GM19043 (cell line): ENCODE results near the gene ZBTB18.

Experiments used
- ATAC-seq: cut with Tn5 transposase; IDR thresholded peaks from one replicate; pipeline ENCODE4 v1.9.1; 2021; ENCODE audit warnings: low read depth; ENCODE audit not compliant: unreplicated experiment

The ZBTB18 gene

GRCh38 chr1:244087021-244087560 is 36.0 kb downstream of the ZBTB18 start:
- ATAC-seq: no peak

GRCh38 chr1:244087611-244088010 is 36.5 kb downstream of the ZBTB18 start:
- no peak for ATAC-seq

- ATAC-seq: no peak
Measured at GRCh38 chr1:244088161-244088560, 37.1 kb downstream of the ZBTB18 start.

GRCh38 chr1:244089561-244089960 is 38.5 kb downstream of the ZBTB18 start:
- ATAC-seq: no peak

GRCh38 chr1:244090645-244091044 is 39.6 kb downstream of the ZBTB18 start:
- no peak for ATAC-seq

GRCh38 chr1:244092293-244092963 is 41.3 kb downstream of the ZBTB18 start:
- ATAC-seq: no peak

GRCh38 chr1:244092964-244093638 is 42.0 kb downstream of the ZBTB18 start:
- no peak for ATAC-seq

GRCh38 chr1:244094880-244095528 is 43.9 kb downstream of the ZBTB18 start:
- no peak for ATAC-seq

GRCh38 chr1:244095529-244095911 is 44.4 kb downstream of the ZBTB18 start:
- no peak for ATAC-seq

- no peak for ATAC-seq
Measured at GRCh38 chr1:244096066-244096610, 45.1 kb downstream of the ZBTB18 start.

- ATAC-seq: no peak
Measured at GRCh38 chr1:244096691-244097090, 45.6 kb downstream of the ZBTB18 start.

GRCh38 chr1:244097523-244098405 is 46.7 kb downstream of the ZBTB18 start:
- ATAC-seq: no peak

- no peak for ATAC-seq
Measured at GRCh38 chr1:244099258-244099930, 48.3 kb downstream of the ZBTB18 start.

- no peak for ATAC-seq
Measured at GRCh38 chr1:244100276-244100675, 49.2 kb downstream of the ZBTB18 start.

- ATAC-seq: no peak
Measured at GRCh38 chr1:244100704-244101453, 49.8 kb downstream of the ZBTB18 start.

- ATAC-seq: no peak
Measured at GRCh38 chr1:244102046-244102445, 51.0 kb downstream of the ZBTB18 start.

- ATAC-seq: no peak
Measured at GRCh38 chr1:244102468-244102867, 51.4 kb downstream of the ZBTB18 start.

GRCh38 chr1:244104309-244105060 is 53.4 kb downstream of the ZBTB18 start:
- no peak for ATAC-seq
